Measurements from ENCODE around the gene DIP2B. TPM values are rescaled to one million over a fixed set of nuclear protein-coding genes. Genes with fewer than 3 reads are reported as not detected.

Gene DIP2B
- total RNA-seq, 2 experiments from 2014 or later = 18.8 to 21.8 TPM

- CTCF ChIA-PET = interaction anchor here (8.0 kb wide), 1 partner anchor 136 kb away, joined by 174 read pairs; the partner anchor contains the start of gene DIP2B
- Mint-ChIP-seq H3K4me1 (ENCODE audit: low read depth) (peaks cover 21% of the 10 kb centered on the region), H3K36me3 (ENCODE audit: low read depth) (peaks cover 19% of the 10 kb centered on the region), H3K27ac (no peak overlapping the region), H3K9me3 (ENCODE audit: insufficient read depth) (no peaks in the 10 kb centered on the region), H3K27me3 (ENCODE audit: low read depth) (no peaks in the 10 kb centered on the region), H3K4me3 (no peak overlapping the region)
- POLR2A ChIA-PET = no interaction called here
- DNase-seq = no peak
- ATAC-seq = no peak
These were observed 138.0 kb downstream of the DIP2B start for GRCh38 chr12:50642761-50643160.

- Mint-ChIP-seq H3K4me1 (ENCODE audit: low read depth) (peaks cover 10% of the 10 kb centered on the region), H3K27ac (no peak overlapping the region), H3K36me3 (ENCODE audit: low read depth) (peaks cover 8% of the 10 kb centered on the region), H3K9me3 (ENCODE audit: insufficient read depth) (no peaks in the 10 kb centered on the region), H3K27me3 (ENCODE audit: low read depth) (no peaks in the 10 kb centered on the region), H3K4me3 (no peak overlapping the region)
- DNase-seq = no peak
- ChIA-PET POLR2A (interaction anchor here (0.7 kb wide), 1 partner anchor 73 kb away, joined by 3 read pairs; no protein-coding TSS in a partner anchor), CTCF (no interaction called here)
- no peak for ATAC-seq
These were observed 142.2 kb downstream of the DIP2B start for GRCh38 chr12:50647031-50647430.

- POLR2A ChIA-PET = no interaction called here
- H3K27ac Mint-ChIP-seq = no peak overlapping the region
These were observed 142.7 kb downstream of the DIP2B start for GRCh38 chr12:50647479-50647878.

GRCh38 chr12:50650285-50650684, 145.5 kb downstream of the DIP2B start:
- Mint-ChIP-seq H3K4me1 (ENCODE audit: low read depth) (peaks cover 8% of the 10 kb centered on the region), H3K9me3 (ENCODE audit: insufficient read depth) (no peaks in the 10 kb centered on the region), H3K27ac (no peak overlapping the region), H3K27me3 (ENCODE audit: low read depth) (no peaks in the 10 kb centered on the region), H3K4me3 (no peak overlapping the region), H3K36me3 (ENCODE audit: low read depth) (peaks cover 3% of the 10 kb centered on the region)
- ChIA-PET CTCF (interaction anchor here (1.4 kb wide), 1 partner anchor 12 kb away, joined by 11 read pairs; no protein-coding TSS in a partner anchor), POLR2A (no interaction called here)
- ATAC-seq = no peak
- no peak for DNase-seq

More at GRCh38 chr12:50647479-50647878, 142.7 kb downstream of the DIP2B start:
- DNase-seq (no peak), ATAC-seq (no peak)
- peaks cover 8% of the 10 kb centered on the region for H3K4me1 Mint-ChIP-seq (ENCODE audit: low read depth)
- no peak overlapping the region for H3K4me3 Mint-ChIP-seq
- H3K27me3 Mint-ChIP-seq (ENCODE audit: low read depth) = no peaks in the 10 kb centered on the region
- H3K9me3 Mint-ChIP-seq (ENCODE audit: insufficient read depth) = no peaks in the 10 kb centered on the region
- CTCF ChIA-PET = no interaction called here
- peaks cover 5% of the 10 kb centered on the region for H3K36me3 Mint-ChIP-seq (ENCODE audit: low read depth)

- H3K36me3 Mint-ChIP-seq (ENCODE audit: low read depth) = peaks cover 7% of the 10 kb centered on the region
- ChIA-PET POLR2A (no interaction called here), CTCF (interaction anchor here (1.3 to 2.0 kb wide), 2 partner anchors 11 to 151 kb away, joined by 3 to 8 read pairs; partner anchors contain the start of gene DIP2B)
- peaks cover 6% of the 10 kb centered on the region for H3K4me1 Mint-ChIP-seq (ENCODE audit: low read depth)
- H3K27me3 Mint-ChIP-seq (ENCODE audit: low read depth) = no peaks in the 10 kb centered on the region
- DNase-seq (no peak), ATAC-seq (no peak)
- H3K9me3 Mint-ChIP-seq (ENCODE audit: insufficient read depth) = no peaks in the 10 kb centered on the region
- H3K27ac Mint-ChIP-seq = no peak overlapping the region
- no peak overlapping the region for H3K4me3 Mint-ChIP-seq
These were observed 150.7 kb downstream of the DIP2B start for GRCh38 chr12:50655374-50655921.

GRCh38 chr12:50659260-50659659, 154.5 kb downstream of the DIP2B start:
- no peak for DNase-seq
- CTCF ChIA-PET = interaction anchor here (0.8 to 1.1 kb wide), 2 partner anchors 21 to 155 kb away, joined by 3 to 4 read pairs; no protein-coding TSS in a partner anchor
- POLR2A ChIA-PET = no interaction called here
- Mint-ChIP-seq H3K4me1 (ENCODE audit: low read depth) (no peaks in the 10 kb centered on the region), H3K9me3 (ENCODE audit: insufficient read depth) (no peaks in the 10 kb centered on the region), H3K27ac (no peak overlapping the region), H3K36me3 (ENCODE audit: low read depth) (peaks cover 5% of the 10 kb centered on the region), H3K27me3 (ENCODE audit: low read depth) (no peaks in the 10 kb centered on the region), H3K4me3 (no peak overlapping the region)
- no peak for ATAC-seq

GRCh38 chr12:50659690-50660424, 155.1 kb downstream of the DIP2B start:
- Mint-ChIP-seq H3K36me3 (ENCODE audit: low read depth) (peaks cover 5% of the 10 kb centered on the region), H3K4me3 (no peak overlapping the region), H3K27ac (no peak overlapping the region), H3K4me1 (ENCODE audit: low read depth) (no peaks in the 10 kb centered on the region), H3K27me3 (ENCODE audit: low read depth) (no peaks in the 10 kb centered on the region), H3K9me3 (ENCODE audit: insufficient read depth) (no peaks in the 10 kb centered on the region)
- ChIA-PET POLR2A (no interaction called here), CTCF (interaction anchor here (1.1 kb wide), 1 partner anchor 22 kb away, joined by 4 read pairs; no protein-coding TSS in a partner anchor)
- DNase-seq (no peak), ATAC-seq (no peak)

GRCh38 chr12:50660425-50660822, 155.6 kb downstream of the DIP2B start:
- H3K27me3 Mint-ChIP-seq (ENCODE audit: low read depth) = no peaks in the 10 kb centered on the region
- CTCF ChIA-PET = interaction anchor here (1.0 to 2.7 kb wide), 3 partner anchors 20 to 327 kb away, joined by 3 to 6 read pairs (median 3); partner anchors contain the start of gene DIP2B

GRCh38 chr12:50661300-50662115, 156.7 kb downstream of the DIP2B start:
- peaks cover 4% of the 10 kb centered on the region for H3K36me3 Mint-ChIP-seq (ENCODE audit: low read depth)
- H3K4me3 Mint-ChIP-seq = no peak overlapping the region
- no peak for ATAC-seq
- ChIA-PET POLR2A (no interaction called here), CTCF (interaction anchor here (0.8 to 2.7 kb wide), 4 partner anchors 21 to 325 kb away, joined by 3 to 6 read pairs (median 3); partner anchors contain the start of gene DIP2B)
- no peaks in the 10 kb centered on the region for H3K27me3 Mint-ChIP-seq (ENCODE audit: low read depth)
- H3K27ac Mint-ChIP-seq = no peak overlapping the region
- H3K9me3 Mint-ChIP-seq (ENCODE audit: insufficient read depth) = no peaks in the 10 kb centered on the region
- no peaks in the 10 kb centered on the region for H3K4me1 Mint-ChIP-seq (ENCODE audit: low read depth)
- no peak for DNase-seq

More at GRCh38 chr12:50660425-50660822, 155.6 kb downstream of the DIP2B start:
- Mint-ChIP-seq H3K4me3 (no peak overlapping the region), H3K27ac (no peak overlapping the region), H3K36me3 (ENCODE audit: low read depth) (peaks cover 4% of the 10 kb centered on the region), H3K9me3 (ENCODE audit: insufficient read depth) (no peaks in the 10 kb centered on the region), H3K4me1 (ENCODE audit: low read depth) (no peaks in the 10 kb centered on the region)
- POLR2A ChIA-PET = no interaction called here
- no peak for ATAC-seq
- no peak for DNase-seq

- no peaks in the 10 kb centered on the region for H3K9me3 Mint-ChIP-seq (ENCODE audit: insufficient read depth)
- POLR2A ChIA-PET = no interaction called here
- no peaks in the 10 kb centered on the region for H3K4me1 Mint-ChIP-seq (ENCODE audit: low read depth)
- CTCF ChIA-PET = interaction anchor here (0.7 to 2.7 kb wide), 3 partner anchors 24 to 157 kb away, joined by 3 to 6 read pairs (median 3); partner anchors contain the start of gene DIP2B
- H3K4me3 Mint-ChIP-seq = no peak overlapping the region
- no peak overlapping the region for H3K27ac Mint-ChIP-seq
- no peaks in the 10 kb centered on the region for H3K27me3 Mint-ChIP-seq (ENCODE audit: low read depth)
- DNase-seq (no peak), ATAC-seq (no peak)
- H3K36me3 Mint-ChIP-seq (ENCODE audit: low read depth) = peaks cover 4% of the 10 kb centered on the region
These were observed 157.3 kb downstream of the DIP2B start for GRCh38 chr12:50662116-50662510.

- H3K4me3 Mint-ChIP-seq = no peak overlapping the region
- H3K4me1 Mint-ChIP-seq (ENCODE audit: low read depth) = no peaks in the 10 kb centered on the region
- H3K9me3 Mint-ChIP-seq (ENCODE audit: insufficient read depth) = no peaks in the 10 kb centered on the region
- no peaks in the 10 kb centered on the region for H3K27me3 Mint-ChIP-seq (ENCODE audit: low read depth)
- CTCF ChIA-PET = no interaction called here
- no peak for DNase-seq
- no peak overlapping the region for H3K27ac Mint-ChIP-seq
- no peak for ATAC-seq
- POLR2A ChIA-PET = no interaction called here
- H3K36me3 Mint-ChIP-seq (ENCODE audit: low read depth) = no peaks in the 10 kb centered on the region
These were observed 160.4 kb downstream of the DIP2B start for GRCh38 chr12:50665170-50665569.
